NCI-H1105 (cell line): ENCODE measurements around the gene SMC6.

Source experiments
- DNase-seq: peaks from one replicate; lab custom pipeline; 2025; lab: John Stamatoyannopoulos, UW

The SMC6 gene

GRCh38 chr2:17616405-17616804 is 137.2 kb downstream of the SMC6 start:
- no peak for DNase-seq

GRCh38 chr2:17615728-17616351 is 137.8 kb downstream of the SMC6 start:
- DNase-seq, result no peak

DNA sequence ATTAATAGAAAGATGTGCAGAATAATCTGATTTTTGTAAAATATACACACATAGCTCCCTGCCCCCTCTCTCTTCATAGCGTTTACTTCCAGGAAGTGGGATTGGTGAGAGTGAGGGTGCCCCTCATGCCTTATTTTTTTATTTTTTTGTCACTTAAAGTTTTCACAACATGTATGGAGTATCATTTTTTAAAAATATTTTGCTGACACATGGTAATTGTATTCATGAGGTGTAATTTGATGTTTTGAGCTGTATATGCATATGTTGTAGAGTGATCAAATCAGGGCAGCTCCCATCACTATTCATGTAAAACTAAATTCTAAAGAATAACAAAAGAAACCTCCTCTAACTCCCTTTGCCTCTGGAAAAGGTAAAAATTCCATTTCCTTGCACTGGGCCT is 138.5 kb downstream of the SMC6 start:
- no peak for DNase-seq

- DNase-seq, result no peak
Observed at GRCh38 chr2:17614174-17614930, 139.3 kb downstream of the SMC6 start.
